HG03521 (cell line): ENCODE measurements around the gene MAGEB18.

Experiments used
- ATAC-seq: cut with Tn5 transposase; IDR thresholded peaks from one replicate; pipeline ENCODE4 v1.9.1; 2021; ENCODE audit warnings: mild to moderate bottlenecking, moderate library complexity; ENCODE audit not compliant: unreplicated experiment

The MAGEB18 gene

GRCh38 chrX:26138274-26138673 lies at the start of gene MAGEB18:
Gene MAGEB18, plus strand, starts transcription at chrX:26138343. Its CDS starts 643 bp downstream, at chrX:26138986.
- ATAC-seq: no peak

DNA sequence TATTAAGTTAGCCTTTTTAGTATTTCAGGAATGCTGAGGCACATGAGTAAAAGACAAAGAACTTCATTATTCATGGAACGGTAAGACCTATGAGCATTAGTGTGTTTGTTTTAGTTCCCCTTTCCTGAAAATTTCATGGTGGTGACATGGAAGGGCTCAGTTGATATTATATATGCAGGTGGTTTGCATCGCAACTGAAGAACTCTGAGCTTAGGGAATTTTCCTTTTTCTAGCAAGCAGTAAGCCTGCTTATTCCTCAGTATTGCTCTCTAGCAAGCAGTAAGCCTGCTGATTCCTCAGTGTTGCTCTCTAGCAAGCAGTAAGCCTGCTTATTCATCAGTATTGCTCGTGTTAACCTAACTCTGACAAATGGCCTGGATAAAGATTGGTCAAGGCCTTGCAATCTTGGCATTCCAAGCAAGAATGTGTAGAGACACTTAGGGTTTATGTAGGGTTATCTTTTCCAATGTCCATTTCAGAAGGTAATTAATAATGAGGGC lies 37.7 kb upstream of the MAGEB18 start:
- ATAC-seq: no peak

DNA sequence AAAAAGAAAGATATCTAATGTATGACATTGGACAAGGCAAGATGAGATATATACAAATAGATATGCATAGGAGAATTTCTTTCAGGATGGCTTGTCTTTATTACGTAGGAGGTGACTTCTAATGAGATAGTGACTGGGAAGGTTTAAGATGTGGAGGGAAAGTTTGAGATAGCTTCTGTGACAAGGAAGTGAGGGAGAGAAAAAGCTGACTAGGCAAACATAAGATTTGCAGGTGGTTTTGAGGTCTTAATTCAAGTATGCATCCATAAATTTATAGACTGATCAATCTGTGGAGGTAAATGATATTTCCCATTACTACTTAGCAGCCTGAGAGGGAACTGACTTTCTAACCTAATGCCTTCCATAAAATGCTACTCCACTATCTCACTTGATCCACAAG lies 29.0 kb upstream of the MAGEB18 start:
- no peak for ATAC-seq

GRCh38 chrX:26146024-26146423 lies 7.9 kb downstream of the MAGEB18 start:
- ATAC-seq: no peak

- no peak for ATAC-seq
These were observed 22.2 kb downstream of the MAGEB18 start, which contains the start of gene MAGEB6B for GRCh38 chrX:26160301-26160700. Gene MAGEB6B, plus strand, starts transcription at chrX:26160601. Its CDS starts 0 bp downstream, at chrX:26160601.
